ENCODE data around the gene NR1H3. TPM values are rescaled to one million over a fixed set of nuclear protein-coding genes. Genes with fewer than 3 reads are reported as not detected.
A peak's percentile ranks its signal among the peaks of the same experiment; 100 is the strongest.

The NR1H3 gene
- total RNA-seq, 2 donors from 2014 or later: 6.3 to 8.9 TPM

GRCh38 chr11:47269002-47269828, 11.4 kb downstream of the NR1H3 start:
- H3K4me3 Mint-ChIP-seq: peak overlapping the region; percentile 93
- peaks cover 39 to 53% of the 10 kb centered on the region in 2 donors for H3K4me1 Mint-ChIP-seq (ENCODE audit: low read depth in 2 of 2)
- H3K36me3 Mint-ChIP-seq: peaks cover under 1% of the 10 kb centered on the region
- no peaks in the 10 kb centered on the region for H3K27me3 Mint-ChIP-seq
- H3K9me3 Mint-ChIP-seq: no peaks in the 10 kb centered on the region
- H3K27ac Mint-ChIP-seq: peak overlapping the region; percentile 88 to 97
- DNase-seq (ENCODE audit: low spot score) (peak; percentile 91), ATAC-seq (peak; percentile 83 to 87)

DNA sequence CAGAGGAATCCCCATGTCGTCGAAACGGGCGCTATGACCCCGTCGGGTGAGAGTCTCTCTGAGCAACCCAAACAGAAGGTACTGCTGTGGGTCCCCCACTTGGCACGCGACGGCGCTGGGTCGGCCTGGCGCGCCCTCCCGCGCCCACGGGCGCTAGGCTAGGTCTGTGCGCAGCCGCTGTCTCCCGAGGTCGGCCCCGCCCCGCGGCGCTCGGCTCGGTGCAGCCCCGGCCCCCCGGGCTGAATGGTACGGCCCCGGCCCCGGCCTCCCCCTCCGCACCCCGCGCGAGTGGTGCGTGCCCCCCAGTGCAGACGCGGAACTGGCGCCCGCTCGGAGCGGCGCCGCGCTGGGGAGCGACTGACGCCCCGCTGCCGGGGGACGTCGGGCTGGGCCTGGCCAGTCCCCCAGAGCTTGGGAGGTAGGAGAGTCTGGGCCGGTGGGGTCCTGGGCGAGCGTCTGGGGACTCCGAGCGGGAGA, 12.1 kb downstream of the NR1H3 start, which contains the start of gene MADD:
Gene MADD (plus strand): TSS at position 305 of the 477 bp plus-strand sequence.
- Mint-ChIP-seq H3K27ac (peak within 1 kb of the TSS; percentile 88 to 97), H3K4me1 (ENCODE audit: low read depth in 2 of 2) (peaks cover 45 to 58% of the 10 kb centered on the region in 2 donors), H3K36me3 (peaks cover 4% of the 10 kb centered on the region), H3K4me3 (peak within 1 kb of the TSS; percentile 93), H3K9me3 (no peaks in the 10 kb centered on the region), H3K27me3 (no peaks in the 10 kb centered on the region)
- ATAC-seq (peak; percentile 93 to 94), DNase-seq (ENCODE audit: low spot score) (peak; percentile 94)

DNA sequence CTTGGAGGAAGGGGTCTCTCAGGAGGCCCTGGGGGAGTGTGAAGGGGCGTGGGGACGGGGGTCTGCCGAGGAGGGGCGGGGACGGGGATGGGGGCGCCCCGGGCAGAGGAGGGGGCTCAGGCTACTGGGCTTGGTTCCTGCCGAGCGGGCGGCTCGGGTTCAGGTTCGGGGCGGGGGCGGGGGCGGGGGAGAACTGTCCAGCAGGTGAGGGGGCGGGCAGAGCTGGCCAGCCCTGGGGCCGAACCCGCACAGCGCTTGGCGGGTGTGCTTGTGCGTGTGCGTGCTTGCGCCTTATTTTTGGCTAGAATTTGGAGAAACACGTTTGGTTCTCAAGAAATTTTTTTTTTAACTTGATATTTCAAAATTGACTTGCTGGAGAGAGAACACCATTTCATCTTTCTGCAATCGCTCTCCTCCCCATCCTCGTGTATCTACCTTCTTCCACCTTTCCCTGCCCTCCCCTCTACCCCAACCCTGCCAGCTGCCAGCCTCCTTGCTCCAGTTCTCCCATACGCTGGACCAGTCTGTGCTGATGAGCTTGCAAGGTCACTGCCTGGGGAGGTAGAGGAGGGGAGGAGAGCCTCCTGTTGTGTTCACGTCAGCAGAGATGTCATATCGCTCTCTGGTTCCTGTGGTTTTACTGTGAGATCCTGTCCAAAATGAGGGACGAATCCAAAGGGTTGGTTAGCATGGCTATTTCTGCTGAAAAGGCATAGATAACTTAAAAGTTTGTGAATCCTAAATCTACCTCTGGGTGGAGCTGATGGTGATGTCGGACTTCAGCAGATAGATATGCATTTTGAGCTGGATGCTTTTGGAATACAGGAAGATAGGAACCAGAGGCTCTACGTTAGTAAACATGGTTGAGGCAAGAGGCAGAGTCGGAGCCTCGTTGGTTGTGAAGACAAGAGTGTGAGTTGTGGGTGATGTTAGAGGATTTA, 12.8 kb downstream of the NR1H3 start:
- Mint-ChIP-seq H3K27me3 (no peaks in the 10 kb centered on the region), H3K4me3 (peak overlapping the region; percentile 93), H3K9me3 (no peaks in the 10 kb centered on the region), H3K27ac (peak overlapping the region; percentile 74 to 79), H3K4me1 (ENCODE audit: low read depth in 2 of 2) (peaks cover 41 to 53% of the 10 kb centered on the region in 2 donors), H3K36me3 (peaks cover 4% of the 10 kb centered on the region)
- ATAC-seq (peak in 1 of 2 donors; percentile 31), DNase-seq (ENCODE audit: low spot score) (peak; percentile 73)

DNA sequence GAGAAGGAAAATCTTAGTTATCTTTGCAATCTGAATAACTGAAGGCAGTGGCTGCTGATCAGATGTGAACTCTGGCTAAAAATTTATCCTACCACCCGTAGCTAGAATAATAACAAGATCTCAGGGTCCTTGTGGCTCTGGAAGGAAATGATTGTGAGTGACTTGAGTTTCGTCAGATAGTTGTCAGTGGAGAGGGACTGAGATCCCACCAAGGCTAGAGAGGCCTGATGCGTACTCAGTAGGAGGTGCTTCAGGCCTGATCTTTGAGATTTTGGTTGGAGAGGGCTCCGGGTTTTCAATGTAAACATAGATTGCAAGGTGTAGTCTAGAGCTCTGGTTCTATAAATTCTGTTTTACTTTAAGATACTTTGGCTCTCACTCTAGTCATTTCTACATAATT, 13.5 kb downstream of the NR1H3 start:
- Mint-ChIP-seq H3K27me3 (no peaks in the 10 kb centered on the region), H3K4me1 (ENCODE audit: low read depth in 2 of 2) (peaks cover 43 to 56% of the 10 kb centered on the region in 2 donors), H3K4me3 (peak overlapping the region; percentile 93), H3K27ac (peak overlapping the region; percentile 74 to 79), H3K36me3 (peaks cover 9% of the 10 kb centered on the region), H3K9me3 (no peaks in the 10 kb centered on the region)
- ATAC-seq: no peak
- DNase-seq (ENCODE audit: low spot score): no peak

GRCh38 chr11:47271961-47272661, 14.3 kb downstream of the NR1H3 start:
- Mint-ChIP-seq H3K9me3 (no peaks in the 10 kb centered on the region), H3K4me1 (ENCODE audit: low read depth in 2 of 2) (peaks cover 48 to 57% of the 10 kb centered on the region in 2 donors), H3K27ac (peak overlapping the region; percentile 74 to 79), H3K27me3 (no peaks in the 10 kb centered on the region), H3K4me3 (peak overlapping the region; percentile 93), H3K36me3 (peaks cover 9% of the 10 kb centered on the region)
- ATAC-seq (no peak), DNase-seq (ENCODE audit: low spot score) (no peak)

- H3K27ac Mint-ChIP-seq: peak overlapping the region; percentile 45 to 79
These were observed 14.9 kb downstream of the NR1H3 start for GRCh38 chr11:47272706-47273105.

GRCh38 chr11:47274495-47275235, 16.9 kb downstream of the NR1H3 start:
- no peak overlapping the region for H3K4me3 Mint-ChIP-seq
- ATAC-seq: no peak

More at GRCh38 chr11:47272706-47273105, 14.9 kb downstream of the NR1H3 start:
- Mint-ChIP-seq H3K4me1 (ENCODE audit: low read depth in 2 of 2) (peaks cover 48 to 57% of the 10 kb centered on the region in 2 donors), H3K36me3 (peaks cover 9% of the 10 kb centered on the region), H3K4me3 (no peak overlapping the region), H3K9me3 (no peaks in the 10 kb centered on the region), H3K27me3 (no peaks in the 10 kb centered on the region)
- DNase-seq (ENCODE audit: low spot score): no peak
- ATAC-seq: no peak

GRCh38 chr11:47276923-47277322, 19.1 kb downstream of the NR1H3 start:
- Mint-ChIP-seq H3K36me3 (peaks cover 19% of the 10 kb centered on the region), H3K9me3 (no peaks in the 10 kb centered on the region)

More at GRCh38 chr11:47274495-47275235, 16.9 kb downstream of the NR1H3 start:
- no peaks in the 10 kb centered on the region for H3K27me3 Mint-ChIP-seq
- H3K27ac Mint-ChIP-seq: peak overlapping the region in 1 of 2 donors; percentile 39
- no peaks in the 10 kb centered on the region for H3K9me3 Mint-ChIP-seq
- peaks cover 14% of the 10 kb centered on the region for H3K36me3 Mint-ChIP-seq
- DNase-seq (ENCODE audit: low spot score): no peak
- H3K4me1 Mint-ChIP-seq (ENCODE audit: low read depth in 2 of 2): peaks cover 35 to 44% of the 10 kb centered on the region in 2 donors

GRCh38 chr11:47278058-47278457, 20.3 kb downstream of the NR1H3 start:
- no peaks in the 10 kb centered on the region for H3K9me3 Mint-ChIP-seq
- no peak overlapping the region for H3K27ac Mint-ChIP-seq
- peaks cover 26% of the 10 kb centered on the region for H3K36me3 Mint-ChIP-seq
- no peaks in the 10 kb centered on the region for H3K27me3 Mint-ChIP-seq
- no peak overlapping the region for H3K4me3 Mint-ChIP-seq
- peaks cover 19 to 21% of the 10 kb centered on the region in 2 donors for H3K4me1 Mint-ChIP-seq (ENCODE audit: low read depth in 2 of 2)
- DNase-seq (ENCODE audit: low spot score) (no peak), ATAC-seq (no peak)

More at GRCh38 chr11:47276923-47277322, 19.1 kb downstream of the NR1H3 start:
- H3K4me1 Mint-ChIP-seq (ENCODE audit: low read depth in 2 of 2): peaks cover 29 to 30% of the 10 kb centered on the region in 2 donors
- DNase-seq (ENCODE audit: low spot score) (no peak), ATAC-seq (no peak)
- no peaks in the 10 kb centered on the region for H3K27me3 Mint-ChIP-seq
- no peak overlapping the region for H3K27ac Mint-ChIP-seq
- no peak overlapping the region for H3K4me3 Mint-ChIP-seq

GRCh38 chr11:47278769-47279168, 21.0 kb downstream of the NR1H3 start:
- Mint-ChIP-seq H3K27ac (no peak overlapping the region), H3K36me3 (peaks cover 27% of the 10 kb centered on the region)
- DNase-seq (ENCODE audit: low spot score): no peak

DNA sequence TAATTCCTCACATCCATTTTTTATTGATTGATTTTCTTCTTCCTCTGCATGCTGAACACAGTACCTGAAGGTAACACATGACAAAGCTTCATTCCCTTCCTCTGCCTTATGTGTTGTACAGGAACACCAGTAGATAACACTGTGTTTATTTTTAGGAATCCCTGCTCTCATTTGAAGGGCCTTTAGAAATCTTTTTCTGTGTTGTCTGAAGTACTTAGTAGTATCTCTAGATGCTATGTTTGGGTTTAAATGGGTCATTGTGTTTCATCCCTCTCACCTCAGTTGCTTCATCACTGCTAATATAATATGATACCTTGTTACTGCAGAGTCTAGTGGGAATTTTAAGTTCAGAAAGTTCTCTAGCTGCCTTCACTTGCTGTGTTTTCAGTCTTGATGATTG, 22.3 kb downstream of the NR1H3 start:
- H3K27me3 Mint-ChIP-seq: no peaks in the 10 kb centered on the region
- no peaks in the 10 kb centered on the region for H3K9me3 Mint-ChIP-seq
- no peak overlapping the region for H3K4me3 Mint-ChIP-seq
- peaks cover 5 to 15% of the 10 kb centered on the region in 2 donors for H3K4me1 Mint-ChIP-seq (ENCODE audit: low read depth in 2 of 2)
- ATAC-seq: no peak
- no peak overlapping the region for H3K27ac Mint-ChIP-seq
- no peak for DNase-seq (ENCODE audit: low spot score)
- peaks cover 28% of the 10 kb centered on the region for H3K36me3 Mint-ChIP-seq

More at GRCh38 chr11:47278769-47279168, 21.0 kb downstream of the NR1H3 start:
- no peaks in the 10 kb centered on the region for H3K27me3 Mint-ChIP-seq
- peaks cover 14 to 21% of the 10 kb centered on the region in 2 donors for H3K4me1 Mint-ChIP-seq (ENCODE audit: low read depth in 2 of 2)
- H3K4me3 Mint-ChIP-seq: no peak overlapping the region
- no peak for ATAC-seq
- H3K9me3 Mint-ChIP-seq: no peaks in the 10 kb centered on the region

DNA sequence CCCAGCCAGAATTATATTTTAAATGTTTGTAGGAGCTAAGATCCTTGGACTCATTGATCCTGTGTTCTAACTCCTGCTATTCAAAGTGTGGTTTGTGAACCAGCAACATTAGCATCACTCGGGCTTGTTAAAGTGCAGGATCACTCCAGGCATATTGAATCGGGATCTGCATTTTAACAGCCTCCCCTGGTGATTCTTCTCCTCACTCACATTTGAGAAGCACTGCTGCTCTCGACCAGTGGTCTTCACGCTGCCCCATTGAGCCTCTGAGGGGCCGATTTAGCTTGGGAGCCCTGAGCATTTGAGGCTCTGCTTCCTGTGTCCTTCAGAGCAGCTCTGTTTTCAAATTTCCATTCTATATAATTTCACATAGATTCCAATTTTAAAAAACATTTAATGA, 23.1 kb downstream of the NR1H3 start:
- H3K27ac Mint-ChIP-seq: no peak overlapping the region
- ATAC-seq (no peak), DNase-seq (ENCODE audit: low spot score) (no peak)
- no peaks in the 10 kb centered on the region for H3K27me3 Mint-ChIP-seq
- no peaks in the 10 kb centered on the region for H3K9me3 Mint-ChIP-seq
- peaks cover 34% of the 10 kb centered on the region for H3K36me3 Mint-ChIP-seq
- H3K4me3 Mint-ChIP-seq: no peak overlapping the region
- H3K4me1 Mint-ChIP-seq (ENCODE audit: low read depth in 2 of 2): peaks cover 5 to 15% of the 10 kb centered on the region in 2 donors

Measured in natural killer cell treated with Interleukin-12 subunit alpha and Interleukin-12 subunit beta and Interleukin-15 and Interleukin-18, amount 100 ng/mL, for 72 hours (primary cell).